ENCODE measurements around the gene FBXO31.
A peak's percentile ranks its signal among the peaks of the same experiment; 100 is the strongest.

DNA sequence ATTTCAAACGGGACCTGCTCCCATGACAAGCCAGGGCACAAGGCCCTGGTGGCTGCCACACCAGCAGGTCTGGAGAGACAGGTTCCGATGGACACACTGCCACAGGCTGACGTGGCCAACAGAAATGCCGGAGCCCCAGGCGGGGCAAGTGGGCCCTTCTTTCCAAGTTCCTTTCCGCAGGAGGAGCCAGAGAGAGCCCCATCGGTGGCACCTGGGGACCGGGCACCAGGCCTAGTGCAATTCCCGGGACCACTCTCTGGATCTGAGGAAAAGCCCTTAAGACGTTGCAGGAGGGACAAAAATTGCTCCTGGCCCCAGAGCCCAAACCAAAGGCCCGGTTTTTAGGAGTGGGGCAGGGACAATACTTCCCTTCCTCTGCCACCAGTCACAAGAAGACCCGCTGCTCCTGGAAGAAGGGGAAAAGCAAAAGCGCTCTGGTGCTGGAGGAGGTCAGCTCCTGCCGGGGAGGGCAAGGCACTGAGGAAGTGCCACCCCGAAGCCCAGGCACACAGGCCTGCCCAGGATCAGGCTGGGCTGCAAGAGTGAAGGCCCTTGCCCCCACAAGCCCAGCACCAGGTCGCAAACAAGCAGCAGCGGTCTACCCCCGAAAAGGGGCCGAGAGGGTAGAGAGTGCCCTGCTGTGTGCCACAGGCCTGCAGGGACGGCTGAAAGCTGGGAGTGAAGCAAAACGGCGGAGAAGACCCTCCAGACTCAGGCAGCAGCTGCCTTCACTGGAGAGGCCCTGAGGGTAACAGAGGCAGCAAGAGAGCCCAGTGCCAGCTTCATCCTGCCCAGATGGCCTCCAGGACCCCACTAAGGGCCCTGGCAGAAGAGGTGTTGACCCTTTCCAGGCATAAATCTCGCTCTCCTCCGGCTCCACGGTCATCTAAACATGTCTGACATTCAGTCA is 37.7 kb upstream of the FBXO31 start:
- TF ChIP-seq, protein P1, sequence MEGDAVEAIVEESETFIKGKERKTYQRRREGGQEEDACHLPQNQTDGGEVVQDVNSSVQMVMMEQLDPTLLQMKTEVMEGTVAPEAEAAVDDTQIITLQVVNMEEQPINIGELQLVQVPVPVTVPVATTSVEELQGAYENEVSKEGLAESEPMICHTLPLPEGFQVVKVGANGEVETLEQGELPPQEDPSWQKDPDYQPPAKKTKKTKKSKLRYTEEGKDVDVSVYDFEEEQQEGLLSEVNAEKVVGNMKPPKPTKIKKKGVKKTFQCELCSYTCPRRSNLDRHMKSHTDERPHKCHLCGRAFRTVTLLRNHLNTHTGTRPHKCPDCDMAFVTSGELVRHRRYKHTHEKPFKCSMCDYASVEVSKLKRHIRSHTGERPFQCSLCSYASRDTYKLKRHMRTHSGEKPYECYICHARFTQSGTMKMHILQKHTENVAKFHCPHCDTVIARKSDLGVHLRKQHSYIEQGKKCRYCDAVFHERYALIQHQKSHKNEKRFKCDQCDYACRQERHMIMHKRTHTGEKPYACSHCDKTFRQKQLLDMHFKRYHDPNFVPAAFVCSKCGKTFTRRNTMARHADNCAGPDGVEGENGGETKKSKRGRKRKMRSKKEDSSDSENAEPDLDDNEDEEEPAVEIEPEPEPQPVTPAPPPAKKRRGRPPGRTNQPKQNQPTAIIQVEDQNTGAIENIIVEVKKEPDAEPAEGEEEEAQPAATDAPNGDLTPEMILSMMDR (IDR thresholded peaks at IDR 0.05; ENCODE audit: low read length), result 0 out of 2 replicates have a peak, but pooled peaks have one; percentile 0
- TF ChIP-seq EZH2 (optimal IDR thresholded peaks at IDR 0.05; ENCODE audit: low read depth, low read length) (no peak), EZH2phosphoT487 (IDR thresholded peaks at IDR 0.05; ENCODE audit: low read length) (no peak)

All from MM.1S (cell line).